Sigmoid colon (tissue), 7 donors: Measurements from ENCODE around the gene AATF. TPM values are rescaled to one million over a fixed set of nuclear protein-coding genes. Genes with fewer than 3 reads are reported as not detected.

ENCODE experiments used
- DNase-seq: peaks from one replicate; pipeline ENCODE4 v3.0.0-alpha.2; 2019
- H3K27ac ChIP-seq, 4 donors: fragments of 200-600 bp; sonication (generic); one replicate each; pipeline ENCODE4 v1.5.1; 2016 to 2019; ENCODE audit warnings: mild to moderate bottlenecking in 1 of 4
- H3K27me3 ChIP-seq, 3 donors: fragments of 200-600 bp; sonication (generic); one replicate each; pipeline ENCODE4 v1.5.1; 2019; ENCODE audit warnings: mild to moderate bottlenecking in 1 of 3
- H3K36me3 ChIP-seq, 4 donors: fragments of 200-600 bp; sonication (generic); one replicate each; pipeline ENCODE4 v1.5.1; 2016 to 2019
- H3K4me1 ChIP-seq, 4 donors: fragments of 200-600 bp; sonication (generic); one replicate each; pipeline ENCODE4 v1.5.1; 2017 to 2019
- H3K4me3 ChIP-seq, 4 donors: fragments of 200-600 bp; sonication (generic); one replicate each; pipeline ENCODE4 v1.5.1; 2017 to 2019; ENCODE audit warnings: mild to moderate bottlenecking in 2 of 4, moderate library complexity in 1 of 4
- H3K9me3 ChIP-seq, 4 donors: fragments of 200-600 bp in 3 of 4; sonication (generic) in 3 of 4; one replicate each; pipeline versions ENCODE4 v1.5.1 to v1.6.1; 2013 to 2019
- EP300 ChIP-seq, 4 donors: sonication (generic); formaldehyde crosslinking; IDR thresholded peaks; one replicate each; pipeline ENCODE4 v1.6.1; 2017; ENCODE audit warnings: antibody characterized with exemption in 4 of 4
- POLR2A ChIP-seq, 2 donors: fragments of 450-650 bp; IDR thresholded peaks; one replicate each; pipeline ENCODE4 v1.6.1; 2016; ENCODE audit warnings: antibody characterized with exemption in 2 of 2, mild to moderate bottlenecking in 2 of 2, moderate library complexity in 2 of 2
- POLR2AphosphoS5 ChIP-seq, 4 donors: sonication (generic); formaldehyde crosslinking; IDR thresholded peaks; one replicate each; pipeline ENCODE4 v1.6.1; 2017; ENCODE audit warnings: antibody characterized with exemption in 4 of 4
- WGBS, 2 donors: extraction: QIAGEN DNeasy Blood & Tissue Kit; methylation state at CpG; one replicate each; pipeline ENCODE4 v1.1.7; 2013; 5-methylcytosine and 5-hydroxymethylcytosine counted together
- intact Hi-C: fragments of 100-400 bp; cut with DNase I; formaldehyde crosslinking; loops from one replicate; pipeline ENCODE4 v1.15.1; 2023
- polyA plus RNA-seq, 3 donors: library from polyadenylated mRNA; stranded (reverse); fragments of 200-250 nt; gene quantifications; one replicate each; pipeline ENCODE4 v1.2.3, GENCODE V29; 2013
- total RNA-seq, 4 donors: library from RNA; depleted of rRNA; stranded (reverse); fragments of >200 nt; gene quantifications; one replicate each; pipeline ENCODE4 v1.1.0, GENCODE V29; 2016
- TF ChIP-seq, protein P1 (sequence below), 4 experiments: fragments of 450-650 bp in 3 of 4; fragments of 200-600 bp in 1 of 4; IDR thresholded peaks; one replicate each; pipeline ENCODE4 v1.5.1; 2016 to 2019; ENCODE audit warnings: antibody characterized with exemption in 4 of 4, mild to moderate bottlenecking in 3 of 4, moderate library complexity in 2 of 4
- donor health status: healthy with polysubstance abuse.
- donor health status: Bipolar disorder and iron deficiency.
- donor health status: healthy.

Gene AATF
- total and polyA plus RNA-seq, 7 donors: 27.6 to 38.3 (median 33.2) TPM

DNA sequence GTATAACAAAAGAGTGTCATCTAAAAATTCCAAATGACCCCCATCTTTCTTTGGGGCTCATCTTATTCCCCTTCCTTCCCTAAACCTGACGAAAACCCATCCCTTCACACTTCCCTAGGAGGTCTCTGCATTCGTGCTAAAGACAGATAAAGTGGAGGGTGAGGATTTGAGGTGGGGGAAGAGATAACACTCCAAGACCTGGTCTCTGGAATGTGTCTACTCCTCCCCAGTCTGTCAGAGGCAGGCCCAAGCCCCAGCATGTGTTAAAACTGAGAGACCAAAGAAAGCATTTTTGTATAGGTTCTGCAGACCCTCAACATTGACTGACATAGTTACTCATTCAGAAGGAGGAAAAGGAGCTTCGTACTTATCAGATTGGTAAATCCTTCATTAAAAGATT lies 22.5 kb upstream of the AATF start:
- Histone ChIP-seq H3K9me3 (no peaks in the 10 kb centered on the region), H3K4me1 (no peaks in the 10 kb centered on the region), H3K4me3 (no peak overlapping the region), H3K36me3 (no peaks in the 10 kb centered on the region), H3K27me3 (peaks cover 36 to 77% (median 65%) of the 10 kb centered on the region in 3 donors), H3K27ac (no peak overlapping the region)
- no peak for TF ChIP-seq POLR2A (IDR thresholded peaks at IDR 0.05)
- TF ChIP-seq POLR2AphosphoS5 (IDR thresholded peaks at IDR 0.05): no peak
- TF ChIP-seq, protein P1, sequence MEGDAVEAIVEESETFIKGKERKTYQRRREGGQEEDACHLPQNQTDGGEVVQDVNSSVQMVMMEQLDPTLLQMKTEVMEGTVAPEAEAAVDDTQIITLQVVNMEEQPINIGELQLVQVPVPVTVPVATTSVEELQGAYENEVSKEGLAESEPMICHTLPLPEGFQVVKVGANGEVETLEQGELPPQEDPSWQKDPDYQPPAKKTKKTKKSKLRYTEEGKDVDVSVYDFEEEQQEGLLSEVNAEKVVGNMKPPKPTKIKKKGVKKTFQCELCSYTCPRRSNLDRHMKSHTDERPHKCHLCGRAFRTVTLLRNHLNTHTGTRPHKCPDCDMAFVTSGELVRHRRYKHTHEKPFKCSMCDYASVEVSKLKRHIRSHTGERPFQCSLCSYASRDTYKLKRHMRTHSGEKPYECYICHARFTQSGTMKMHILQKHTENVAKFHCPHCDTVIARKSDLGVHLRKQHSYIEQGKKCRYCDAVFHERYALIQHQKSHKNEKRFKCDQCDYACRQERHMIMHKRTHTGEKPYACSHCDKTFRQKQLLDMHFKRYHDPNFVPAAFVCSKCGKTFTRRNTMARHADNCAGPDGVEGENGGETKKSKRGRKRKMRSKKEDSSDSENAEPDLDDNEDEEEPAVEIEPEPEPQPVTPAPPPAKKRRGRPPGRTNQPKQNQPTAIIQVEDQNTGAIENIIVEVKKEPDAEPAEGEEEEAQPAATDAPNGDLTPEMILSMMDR (IDR thresholded peaks at IDR 0.05): no peak
- TF ChIP-seq EP300 (IDR thresholded peaks at IDR 0.05): no peak
- no peak for DNase-seq
- intact Hi-C loops: no loop called here
- 88 to 89% methylated on average over 3 of the region's 3 CpGs for WGBS, 2 donors

DNA sequence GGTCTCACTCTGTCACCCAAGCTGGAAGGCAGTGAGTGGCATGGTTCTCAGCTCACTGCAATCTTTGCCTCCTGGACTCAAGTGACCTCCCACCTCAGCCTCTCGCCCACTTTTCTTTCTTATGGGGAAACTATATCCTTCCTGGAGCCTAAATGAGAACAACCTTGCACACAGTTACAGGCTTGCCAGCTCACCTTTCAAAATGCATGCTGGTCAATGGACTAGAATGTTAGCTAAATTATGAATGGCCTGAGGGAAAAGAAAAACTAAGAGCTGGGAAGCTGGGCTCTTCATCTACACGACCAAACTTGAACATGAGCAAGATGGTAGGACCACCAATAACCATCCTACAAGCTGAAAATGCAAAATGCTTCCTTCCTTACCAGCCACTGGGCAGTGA lies 22.1 kb upstream of the AATF start:
- no peak for DNase-seq
- TF ChIP-seq, protein P1 (IDR thresholded peaks at IDR 0.05): no peak
- TF ChIP-seq POLR2AphosphoS5 (IDR thresholded peaks at IDR 0.05) (no peak), POLR2A (IDR thresholded peaks at IDR 0.05) (no peak), EP300 (IDR thresholded peaks at IDR 0.05) (no peak)
- Histone ChIP-seq H3K4me3 (no peak overlapping the region), H3K9me3 (no peaks in the 10 kb centered on the region), H3K27me3 (peaks cover 41 to 77% (median 65%) of the 10 kb centered on the region in 3 donors), H3K4me1 (peaks cover 0 to 4% (median 3%) of the 10 kb centered on the region in 4 donors), H3K27ac (no peak overlapping the region), H3K36me3 (no peaks in the 10 kb centered on the region)
- WGBS, 2 donors: 82 to 84% methylated on average over 2 of the region's 2 CpGs
- intact Hi-C loops: no loop called here

DNA sequence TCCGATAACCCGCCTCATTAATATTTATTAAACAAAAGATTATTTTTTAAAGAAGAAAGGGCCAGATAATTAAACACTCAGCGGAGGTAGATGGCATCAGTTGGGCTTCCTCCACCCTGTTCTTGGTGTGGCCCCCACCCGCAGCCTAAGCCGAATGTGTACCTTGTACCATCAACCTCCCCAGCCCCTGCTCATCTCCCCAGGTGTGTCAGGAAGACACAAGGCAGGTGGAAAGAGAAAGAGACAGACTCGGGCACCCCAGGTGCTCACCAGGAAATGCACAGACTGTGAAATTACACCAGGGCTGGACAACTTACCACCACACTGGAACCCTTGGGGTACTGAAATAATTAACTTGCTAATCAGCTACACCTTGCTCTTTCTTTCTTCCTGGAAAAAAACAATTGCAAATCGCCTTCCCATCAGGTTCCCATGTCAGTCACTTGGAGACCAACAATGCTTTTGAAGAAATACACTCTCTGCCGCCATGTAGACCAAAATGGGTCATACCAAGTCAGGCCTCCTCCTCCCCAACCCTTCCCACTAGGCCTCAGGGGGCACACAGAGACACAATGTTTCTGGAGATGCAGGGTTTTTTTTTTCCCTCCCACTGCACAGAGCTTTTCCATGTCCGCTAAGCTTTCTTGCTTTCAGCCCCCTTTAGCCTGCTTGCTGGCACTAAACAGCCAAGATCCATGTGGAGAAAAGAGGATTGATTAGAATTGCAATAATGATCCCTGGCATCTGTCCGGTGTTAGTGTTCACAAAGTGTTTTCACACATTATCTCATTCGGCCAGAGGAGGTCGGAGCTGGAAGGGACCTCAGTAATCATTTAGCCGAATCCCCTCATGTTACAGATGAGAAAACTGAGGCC lies 20.0 kb upstream of the AATF start:
- Histone ChIP-seq H3K27me3 (peaks cover 59 to 82% (median 71%) of the 10 kb centered on the region in 3 donors), H3K36me3 (no peaks in the 10 kb centered on the region), H3K4me3 (no peak overlapping the region), H3K4me1 (peaks cover 0 to 24% (median 23%) of the 10 kb centered on the region in 4 donors), H3K9me3 (no peaks in the 10 kb centered on the region), H3K27ac (no peak overlapping the region)
- intact Hi-C loops: no loop called here
- 45 to 60% methylated on average over 13 of the region's 13 CpGs for WGBS, 2 donors
- no peak for DNase-seq
- TF ChIP-seq, protein P1 (IDR thresholded peaks at IDR 0.05): no peak
- no peak for TF ChIP-seq POLR2AphosphoS5 (IDR thresholded peaks at IDR 0.05)
- no peak for TF ChIP-seq EP300 (IDR thresholded peaks at IDR 0.05)
- TF ChIP-seq POLR2A (IDR thresholded peaks at IDR 0.05): no peak

DNA sequence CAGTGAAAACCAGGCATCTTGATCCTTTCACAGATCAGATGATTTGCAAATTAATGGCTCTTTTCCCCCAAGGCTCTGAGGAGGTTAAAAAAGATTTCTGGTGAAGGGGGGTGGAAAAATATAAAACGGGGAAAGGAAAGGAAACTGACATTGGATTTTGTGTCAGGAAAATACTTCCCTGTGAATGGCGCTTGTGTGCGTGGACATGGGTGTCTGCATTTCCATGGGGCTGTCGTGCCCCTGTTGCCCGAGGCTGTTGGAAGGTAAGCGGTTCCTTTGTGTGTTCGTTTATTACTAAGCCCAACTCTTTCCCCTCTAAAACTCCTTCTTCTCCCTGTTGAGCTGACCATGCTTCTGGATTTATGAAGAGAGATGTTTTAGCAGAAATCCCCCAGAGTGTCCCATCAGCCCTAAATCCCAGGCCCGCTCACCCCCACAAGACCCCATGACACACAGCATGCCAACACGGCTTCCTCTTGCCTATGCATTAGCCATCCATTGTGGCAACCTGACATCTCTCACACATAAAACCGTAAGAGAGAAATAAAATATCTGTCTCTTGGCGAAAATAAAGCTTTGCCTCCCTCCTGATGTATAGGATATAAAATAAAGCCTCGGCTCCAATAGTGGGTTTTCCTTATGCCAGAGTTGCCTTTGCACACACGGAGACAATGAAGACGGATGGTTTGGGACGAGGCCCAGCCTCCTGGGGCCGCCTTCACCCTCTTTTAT lies 18.7 kb upstream of the AATF start:
- Histone ChIP-seq H3K27ac (no peak overlapping the region), H3K36me3 (no peaks in the 10 kb centered on the region), H3K27me3 (peaks cover 72 to 91% (median 84%) of the 10 kb centered on the region in 3 donors), H3K4me1 (peaks cover 0 to 37% (median 36%) of the 10 kb centered on the region in 4 donors), H3K9me3 (no peaks in the 10 kb centered on the region), H3K4me3 (no peak overlapping the region)
- intact Hi-C loops: no loop called here
- DNase-seq: no peak
- TF ChIP-seq EP300 (IDR thresholded peaks at IDR 0.05) (no peak), POLR2AphosphoS5 (IDR thresholded peaks at IDR 0.05) (no peak), POLR2A (IDR thresholded peaks at IDR 0.05) (no peak)
- TF ChIP-seq, protein P1 (IDR thresholded peaks at IDR 0.05): no peak
- 34 to 57% methylated on average over 16 of the region's 16 CpGs for WGBS, 2 donors
